ENCODE measurements around the gene COA6. TPM values are rescaled to one million over a fixed set of nuclear protein-coding genes. Genes with fewer than 3 reads are reported as not detected.

Gene COA6
- total and polyA plus RNA-seq, 10 of the 15 experiments (the other 5 are each of a cell fraction or from before 2014, with no cell fraction given): 49.9 to 178 (median 71.5) TPM

GRCh38 chr1:234400773-234401172 is 27.5 kb downstream of the COA6 start (continued):
- TF ChIP-seq SKIL (IDR thresholded peaks at IDR 0.05; ENCODE audit: low read depth, poor library complexity, severe bottlenecking) (peak; percentile 52), ZNF592 (IDR thresholded peaks at IDR 0.05) (no peak), NFYB (IDR thresholded peaks at IDR 0.05; ENCODE audit: insufficient read depth, low read depth, low read length) (no peak), NBN (IDR thresholded peaks at IDR 0.05) (0 out of 2 replicates have a peak, but pooled peaks have one; percentile 24), MEF2A (IDR thresholded peaks at IDR 0.05; ENCODE audit: insufficient read depth, low read depth, low read length) (no peak), NR2C1 (IDR thresholded peaks at IDR 0.05) (no peak), TCF3 (IDR thresholded peaks at IDR 0.05; ENCODE audit: borderline replicate concordance, insufficient read depth, low read depth, low read length) (no peak), CTCF (IDR thresholded peaks at IDR 0.05 in 2 of 3, conservative IDR thresholded peaks at IDR 0.05 in 1 of 3; ENCODE audit: control insufficient read depth in 2 of 3, extremely low read depth in 1 of 3, insufficient read depth in 1 of 3, low read depth in 3 of 3, low read length in 3 of 3) (no peak), RAD21 (IDR thresholded peaks at IDR 0.05; ENCODE audit: insufficient read depth, low read depth, low read length) (no peak), RAD51 (IDR thresholded peaks at IDR 0.05) (0 out of 2 replicates have a peak, but pooled peaks have one; percentile 14), ZNF207 (IDR thresholded peaks at IDR 0.05; ENCODE audit: borderline replicate concordance) (no peak), YY1 (IDR thresholded peaks at IDR 0.05; ENCODE audit: low read depth, low read length) (no peak), SUZ12 (IDR thresholded peaks at IDR 0.05; ENCODE audit: unreplicated experiment) (no peak), IKZF1 (conservative IDR thresholded peaks at IDR 0.05) (no peak), POU2F2 (IDR thresholded peaks at IDR 0.05; ENCODE audit: borderline replicate concordance, low read depth, low read length) (no peak), EP300 (IDR thresholded peaks at IDR 0.05; ENCODE audit: borderline replicate concordance in 1 of 2, control insufficient read depth in 1 of 2, low read depth in 2 of 2, low read length in 2 of 2) (peak in 1 of 2 experiments; percentile 38; a peak in 1 of 4 replicates)
- TF ChIP-seq, protein P1, sequence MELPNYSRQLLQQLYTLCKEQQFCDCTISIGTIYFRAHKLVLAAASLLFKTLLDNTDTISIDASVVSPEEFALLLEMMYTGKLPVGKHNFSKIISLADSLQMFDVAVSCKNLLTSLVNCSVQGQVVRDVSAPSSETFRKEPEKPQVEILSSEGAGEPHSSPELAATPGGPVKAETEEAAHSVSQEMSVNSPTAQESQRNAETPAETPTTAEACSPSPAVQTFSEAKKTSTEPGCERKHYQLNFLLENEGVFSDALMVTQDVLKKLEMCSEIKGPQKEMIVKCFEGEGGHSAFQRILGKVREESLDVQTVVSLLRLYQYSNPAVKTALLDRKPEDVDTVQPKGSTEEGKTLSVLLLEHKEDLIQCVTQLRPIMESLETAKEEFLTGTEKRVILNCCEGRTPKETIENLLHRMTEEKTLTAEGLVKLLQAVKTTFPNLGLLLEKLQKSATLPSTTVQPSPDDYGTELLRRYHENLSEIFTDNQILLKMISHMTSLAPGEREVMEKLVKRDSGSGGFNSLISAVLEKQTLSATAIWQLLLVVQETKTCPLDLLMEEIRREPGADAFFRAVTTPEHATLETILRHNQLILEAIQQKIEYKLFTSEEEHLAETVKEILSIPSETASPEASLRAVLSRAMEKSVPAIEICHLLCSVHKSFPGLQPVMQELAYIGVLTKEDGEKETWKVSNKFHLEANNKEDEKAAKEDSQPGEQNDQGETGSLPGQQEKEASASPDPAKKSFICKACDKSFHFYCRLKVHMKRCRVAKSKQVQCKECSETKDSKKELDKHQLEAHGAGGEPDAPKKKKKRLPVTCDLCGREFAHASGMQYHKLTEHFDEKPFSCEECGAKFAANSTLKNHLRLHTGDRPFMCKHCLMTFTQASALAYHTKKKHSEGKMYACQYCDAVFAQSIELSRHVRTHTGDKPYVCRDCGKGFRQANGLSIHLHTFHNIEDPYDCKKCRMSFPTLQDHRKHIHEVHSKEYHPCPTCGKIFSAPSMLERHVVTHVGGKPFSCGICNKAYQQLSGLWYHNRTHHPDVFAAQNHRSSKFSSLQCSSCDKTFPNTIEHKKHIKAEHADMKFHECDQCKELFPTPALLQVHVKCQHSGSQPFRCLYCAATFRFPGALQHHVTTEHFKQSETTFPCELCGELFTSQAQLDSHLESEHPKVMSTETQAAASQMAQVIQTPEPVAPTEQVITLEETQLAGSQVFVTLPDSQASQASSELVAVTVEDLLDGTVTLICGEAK (IDR thresholded peaks at IDR 0.05; ENCODE audit: borderline replicate concordance): peak; percentile 44; the same call in 1 of the 2 replicates

Data from GM12878 (cell line).